ENCODE results near the gene ASAP2. TPM values are rescaled to one million over a fixed set of nuclear protein-coding genes. Genes with fewer than 3 reads are reported as not detected.

Gene ASAP2
- total and polyA plus RNA-seq, 9 of the 15 experiments (the other 6 are each of a cell fraction or from before 2014, with no cell fraction given): 0.06 to 4.3 (median 3.1) TPM

- TF ChIP-seq CBFA2T3 (IDR thresholded peaks at IDR 0.05) (peak; percentile 59), ARID1B (IDR thresholded peaks at IDR 0.05) (no peak), CXXC5 (CRISPR knock-in tag; IDR thresholded peaks at IDR 0.05) (no peak), CGGBP1 (CRISPR knock-in tag; IDR thresholded peaks at IDR 0.05) (no peak)
Observed at GRCh38 chr2:9424447-9425164, 218.0 kb downstream of the ASAP2 start (continued).

GRCh38 chr2:9428965-9429577 is 222.5 kb downstream of the ASAP2 start:
- in situ Hi-C loops (cut with MboI) (no loop called here), intact Hi-C loops (cut with micrococcal nuclease) (no loop called here)
- peaks cover 28% of the 10 kb centered on the region for H3K79me2 ChIP-seq (ENCODE audit: control insufficient read depth, insufficient read depth, low read length)
- TF ChIP-seq NFE2L1 (tag; IDR thresholded peaks at IDR 0.05; ENCODE audit: borderline replicate concordance, low read depth): no peak
- TF ChIP-seq ARID1B (IDR thresholded peaks at IDR 0.05): no peak
- TF ChIP-seq ZNF695 (CRISPR knock-in tag; IDR thresholded peaks at IDR 0.05): no peak
- no peak for TF ChIP-seq TRIM28 (IDR thresholded peaks at IDR 0.05)
- no peak for TF ChIP-seq PHB (CRISPR knock-in tag; IDR thresholded peaks at IDR 0.05)
- no peak for TF ChIP-seq BHLHE40 (IDR thresholded peaks at IDR 0.05; ENCODE audit: low read length)
- no peak for TF ChIP-seq CXXC5 (CRISPR knock-in tag; IDR thresholded peaks at IDR 0.05)
- POLR2A ChIA-PET: no interaction called here
- FAIRE-seq (no peak), DNase-seq (ENCODE audit: extremely low read depth in 1 of 4, low spot score in 3 of 4) (no peak), ATAC-seq (no peak)
- peaks cover 8 to 11% of the 10 kb centered on the region in 2 experiments; a peak in 4 of 5 replicates for H3K4me1 ChIP-seq (replicated peaks in 1 of 2; ENCODE audit: control insufficient read depth in 2 of 2, insufficient read depth in 2 of 2, low read length in 2 of 2)
- no peak overlapping the region for H3K4me2 ChIP-seq (ENCODE audit: insufficient read depth, low read length)
- no peak overlapping the region for H3K27ac ChIP-seq (ENCODE audit: extremely low read depth, low read depth, low read length)
- peaks cover 69% of the 10 kb centered on the region for H3K36me3 ChIP-seq (ENCODE audit: control insufficient read depth, insufficient read depth, low read length)
- WGBS (ENCODE audit: insufficient coverage, low coverage, missing lambda C conversion rate): 96% methylated on average over 5 of the region's 5 CpGs
- BruUV-seq (replicated peaks): no TSS peak
- H4K20me1 ChIP-seq (replicated peaks; ENCODE audit: control insufficient read depth, insufficient read depth, low read length): no peaks in the 10 kb centered on the region
- CTCF ChIA-PET (ENCODE audit: low intra/inter-chr PET ratio): no interaction called here
- no peaks in the 10 kb centered on the region for H3K27me3 ChIP-seq (ENCODE audit: control insufficient read depth in 2 of 2, insufficient read depth in 2 of 2, low read length in 2 of 2)
- no peaks in the 10 kb centered on the region for H3K9me1 ChIP-seq (ENCODE audit: control insufficient read depth, insufficient read depth, low read length)
- H3K9me3 ChIP-seq (replicated peaks; ENCODE audit: control insufficient read depth, insufficient read depth, low read depth, low read length): no peaks in the 10 kb centered on the region
- no peak overlapping the region for H3K4me3 ChIP-seq
- H3K9ac ChIP-seq (ENCODE audit: insufficient read depth in 1 of 2, low read depth in 2 of 2, low read length in 2 of 2): no peak overlapping the region
- no peak overlapping the region for H2AFZ ChIP-seq (ENCODE audit: low read depth, low read length)
